WERI-Rb-1 (cell line): ENCODE results near the gene NEO1.

Experiments
- DNase-seq: peaks from one replicate; pipeline ENCODE4 v3.0.0-alpha.2; 2020
- H3K27ac ChIP-seq: fragments of 250-450 bp; sonication (Bioruptor Pico); 2 replicates; pipeline ENCODE4 v1.5.1; 2020; ENCODE audit warnings: mild to moderate bottlenecking, moderate library complexity
- H3K27me3 ChIP-seq: fragments of 250-450 bp; sonication (Bioruptor Pico); 2 replicates; pipeline ENCODE4 v1.5.1; 2021; ENCODE audit warnings: mild to moderate bottlenecking, low read depth, moderate library complexity; ENCODE audit not compliant: insufficient read depth, severe bottlenecking
- H3K36me3 ChIP-seq: fragments of 250-450 bp; sonication (Bioruptor Pico); 2 replicates; pipeline ENCODE4 v1.5.1; 2020; ENCODE audit warnings: mild to moderate bottlenecking, moderate library complexity
- H3K4me3 ChIP-seq: 2 replicates; pipeline ENCODE4 v1.5.1; 2011; ENCODE audit warnings: low read depth, mild to moderate bottlenecking, control low read depth, low read length
- H3K9me3 ChIP-seq: fragments of 250-450 bp; sonication (Bioruptor Pico); 2 replicates; pipeline ENCODE4 v1.5.1; 2021; ENCODE audit warnings: mild to moderate bottlenecking, moderate library complexity; ENCODE audit not compliant: severe bottlenecking
- CTCF ChIP-seq: IDR thresholded peaks from 2 replicates; pipeline ENCODE4 v1.5.1; 2011; ENCODE audit warnings: low read depth, mild to moderate bottlenecking, control low read depth, inconsistent platforms, low read length

NEO1 gene

DNA sequence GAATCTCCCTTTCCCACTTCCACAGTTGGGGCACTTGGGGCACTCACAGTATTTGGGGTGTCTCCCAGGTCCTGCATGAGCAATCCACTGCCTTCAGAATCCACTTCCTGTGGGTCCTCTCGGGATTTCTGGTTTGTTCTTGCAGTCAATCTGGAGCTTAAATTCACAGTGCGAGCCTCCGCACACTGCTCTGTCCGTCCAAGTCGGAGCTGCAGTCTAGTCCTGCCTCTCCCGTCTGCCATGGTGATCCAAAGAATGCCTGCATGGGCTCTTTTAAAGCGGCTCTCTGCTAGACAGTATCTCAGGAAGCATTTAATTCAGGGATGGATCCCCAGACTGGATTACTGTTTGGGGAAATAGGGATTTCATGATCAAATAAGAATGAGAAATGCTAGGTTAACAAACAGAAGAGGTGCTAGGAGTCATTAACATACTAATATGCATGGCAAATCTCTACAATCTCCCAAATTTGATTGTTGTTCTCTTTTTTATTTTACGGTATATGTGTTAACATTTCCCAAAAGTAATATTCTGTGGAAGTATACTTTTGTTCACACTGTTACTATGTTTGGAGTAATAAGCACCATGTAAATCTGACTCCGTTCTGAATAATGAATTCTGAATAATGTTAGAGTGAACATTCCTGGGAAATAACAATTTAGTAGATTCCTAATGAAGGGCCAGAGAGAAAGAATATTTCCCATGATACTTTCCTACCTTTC lies 174.0 kb downstream of the NEO1 start:
- no peaks in the 10 kb centered on the region for H3K27me3 ChIP-seq
- no peak overlapping the region for H3K27ac ChIP-seq
- peaks cover 7% of the 10 kb centered on the region for H3K9me3 ChIP-seq
- H3K4me3 ChIP-seq = no peak overlapping the region
- no peaks in the 10 kb centered on the region; the same call in none of the 2 replicates for H3K36me3 ChIP-seq
- no peak for TF ChIP-seq CTCF
- DNase-seq = no peak

- Histone ChIP-seq H3K27me3 (no peaks in the 10 kb centered on the region), H3K4me3 (no peak overlapping the region), H3K9me3 (peaks cover 4% of the 10 kb centered on the region), H3K27ac (no peak overlapping the region), H3K36me3 (no peaks in the 10 kb centered on the region; the same call in none of the 2 replicates)
- no peak for DNase-seq
- TF ChIP-seq CTCF = no peak
Observed at GRCh38 chr15:73227433-73228056, 175.3 kb downstream of the NEO1 start.

GRCh38 chr15:73228128-73228646 lies 175.9 kb downstream of the NEO1 start:
- Histone ChIP-seq H3K27ac (no peak overlapping the region), H3K36me3 (no peaks in the 10 kb centered on the region; the same call in none of the 2 replicates)
- TF ChIP-seq CTCF = no peak

GRCh38 chr15:73231661-73232419 lies 179.6 kb downstream of the NEO1 start:
- H3K27me3 ChIP-seq = no peaks in the 10 kb centered on the region
- no peak for DNase-seq
- H3K4me3 ChIP-seq = no peak overlapping the region
- peaks cover 7% of the 10 kb centered on the region for H3K36me3 ChIP-seq
- H3K27ac ChIP-seq = no peak overlapping the region
- no peak for TF ChIP-seq CTCF
- peaks cover 4% of the 10 kb centered on the region for H3K9me3 ChIP-seq

More at GRCh38 chr15:73228128-73228646, 175.9 kb downstream of the NEO1 start:
- Histone ChIP-seq H3K9me3 (peaks cover 4% of the 10 kb centered on the region), H3K4me3 (no peak overlapping the region), H3K27me3 (no peaks in the 10 kb centered on the region)
- no peak for DNase-seq

GRCh38 chr15:73232776-73233175 lies 180.5 kb downstream of the NEO1 start:
- Histone ChIP-seq H3K27me3 (no peaks in the 10 kb centered on the region), H3K9me3 (peaks cover 4% of the 10 kb centered on the region), H3K4me3 (no peak overlapping the region), H3K27ac (no peak overlapping the region), H3K36me3 (peaks cover 9% of the 10 kb centered on the region)
- no peak for DNase-seq
- no peak for TF ChIP-seq CTCF
